ENCODE data around the gene ARL3.
"Not testable (repeated sequence)": the region's sequence is repeated elsewhere in the genome, so short reads cannot be mapped to it uniquely, and the experiment has no call there.

The ARL3 gene

GRCh38 chr10:102673819-102674511, 40.2 kb downstream of the ARL3 start:
- peak; percentile 44 to 62 (median 57) for DNase-seq (ENCODE audit: low read depth in 3 of 3)

GRCh38 chr10:102673236-102673818, 40.9 kb downstream of the ARL3 start:
- no peak for DNase-seq (ENCODE audit: low read depth in 3 of 3)

GRCh38 chr10:102670871-102671434, 43.2 kb downstream of the ARL3 start:
- no peak for DNase-seq (ENCODE audit: low read depth in 3 of 3)

- DNase-seq (ENCODE audit: low read depth in 3 of 3), result no peak
Measured at GRCh38 chr10:102670065-102670670, 44.0 kb downstream of the ARL3 start.

- no peak for DNase-seq (ENCODE audit: low read depth in 3 of 3)
Measured at GRCh38 chr10:102669206-102670064, 44.8 kb downstream of the ARL3 start.

GRCh38 chr10:102668326-102669107, 45.7 kb downstream of the ARL3 start:
- no peak for DNase-seq (ENCODE audit: low read depth in 3 of 3)

- DNase-seq (ENCODE audit: low read depth in 3 of 3), result not testable (repeated sequence)
Measured at GRCh38 chr10:102667411-102667810, 46.8 kb downstream of the ARL3 start.

GRCh38 chr10:102665904-102666509, 48.2 kb downstream of the ARL3 start:
- no peak for DNase-seq (ENCODE audit: low read depth in 3 of 3)

- no peak for DNase-seq (ENCODE audit: low read depth in 3 of 3)
Measured at GRCh38 chr10:102661658-102662028, 52.6 kb downstream of the ARL3 start.

- DNase-seq (ENCODE audit: low read depth in 3 of 3), result peak in 1 of 3 experiments; percentile 73
Measured at GRCh38 chr10:102660888-102661657, 53.1 kb downstream of the ARL3 start.

- DNase-seq (ENCODE audit: low read depth in 3 of 3), result no peak
Measured at GRCh38 chr10:102658802-102659201, 55.4 kb downstream of the ARL3 start.

- DNase-seq (ENCODE audit: low read depth in 3 of 3), result no peak
Measured at GRCh38 chr10:102657984-102658724, 56.0 kb downstream of the ARL3 start.

GRCh38 chr10:102657451-102657850, 56.7 kb downstream of the ARL3 start:
- DNase-seq (ENCODE audit: low read depth in 3 of 3), result no peak

- no peak for DNase-seq (ENCODE audit: low read depth in 3 of 3)
Measured at GRCh38 chr10:102656791-102657371, 57.3 kb downstream of the ARL3 start.

- DNase-seq (ENCODE audit: low read depth in 3 of 3), result no peak
Measured at GRCh38 chr10:102656026-102656425, 58.2 kb downstream of the ARL3 start.

GRCh38 chr10:102654969-102655368, 59.2 kb downstream of the ARL3 start:
- DNase-seq (ENCODE audit: low read depth in 3 of 3), result no peak

- DNase-seq (ENCODE audit: low read depth in 3 of 3), result no peak
Measured at GRCh38 chr10:102654566-102654965, 59.6 kb downstream of the ARL3 start.

- DNase-seq (ENCODE audit: low read depth in 3 of 3), result no peak
Measured at GRCh38 chr10:102653060-102653459, 61.1 kb downstream of the ARL3 start.
